ENCODE results near the gene POLDIP3. TPM values are rescaled to one million over a fixed set of nuclear protein-coding genes. Genes with fewer than 3 reads are reported as not detected.
"Not testable (repeated sequence)": the region's sequence is repeated elsewhere in the genome, so short reads cannot be mapped to it uniquely, and the experiment has no call there.

The POLDIP3 gene
- total RNA-seq, 4 donors from 2014 or later: 25.0 to 44.9 (median 30.7) TPM

GRCh38 chr22:42560381-42560780 is 54.3 kb downstream of the POLDIP3 start:
- ATAC-seq (ENCODE audit: low FRiP score) (no peak), DNase-seq (ENCODE audit: low spot score) (no peak)
- no peak for TF ChIP-seq CTCF (IDR thresholded peaks at IDR 0.05)

GRCh38 chr22:42553475-42554361 is 61.0 kb downstream of the POLDIP3 start, which contains the start of gene SERHL2:
Gene SERHL2, plus strand, starts transcription at chr22:42553956. Its CDS starts 65 bp downstream, at chr22:42554021.
- ATAC-seq (ENCODE audit: low FRiP score) (peak; percentile 96), DNase-seq (ENCODE audit: low spot score) (peak; percentile 74)
- no peak for TF ChIP-seq CTCF (IDR thresholded peaks at IDR 0.05)

DNA sequence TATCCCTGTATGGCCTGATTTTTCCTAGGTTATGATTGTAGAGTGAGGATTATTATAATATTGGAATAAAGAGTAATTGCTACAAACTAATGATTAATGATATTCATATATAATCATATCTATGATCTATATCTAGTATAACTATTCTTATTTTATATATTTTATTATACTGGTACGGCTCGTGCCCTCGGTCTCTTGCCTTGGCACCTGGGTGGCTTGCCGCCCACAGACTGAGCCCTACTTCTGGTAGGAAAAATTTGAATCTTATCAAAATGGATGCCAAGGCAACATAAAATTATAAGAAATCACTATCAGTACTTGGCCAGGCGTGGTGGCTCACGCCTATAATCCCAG is 62.4 kb downstream of the POLDIP3 start:
- DNase-seq (ENCODE audit: low spot score); ATAC-seq (ENCODE audit: low FRiP score): not testable (repeated sequence)

GRCh38 chr22:42549331-42550060 is 65.2 kb downstream of the POLDIP3 start:
- ATAC-seq (ENCODE audit: low FRiP score) (no peak), DNase-seq (ENCODE audit: low spot score) (no peak)
- no peak for TF ChIP-seq CTCF (IDR thresholded peaks at IDR 0.05)

DNA sequence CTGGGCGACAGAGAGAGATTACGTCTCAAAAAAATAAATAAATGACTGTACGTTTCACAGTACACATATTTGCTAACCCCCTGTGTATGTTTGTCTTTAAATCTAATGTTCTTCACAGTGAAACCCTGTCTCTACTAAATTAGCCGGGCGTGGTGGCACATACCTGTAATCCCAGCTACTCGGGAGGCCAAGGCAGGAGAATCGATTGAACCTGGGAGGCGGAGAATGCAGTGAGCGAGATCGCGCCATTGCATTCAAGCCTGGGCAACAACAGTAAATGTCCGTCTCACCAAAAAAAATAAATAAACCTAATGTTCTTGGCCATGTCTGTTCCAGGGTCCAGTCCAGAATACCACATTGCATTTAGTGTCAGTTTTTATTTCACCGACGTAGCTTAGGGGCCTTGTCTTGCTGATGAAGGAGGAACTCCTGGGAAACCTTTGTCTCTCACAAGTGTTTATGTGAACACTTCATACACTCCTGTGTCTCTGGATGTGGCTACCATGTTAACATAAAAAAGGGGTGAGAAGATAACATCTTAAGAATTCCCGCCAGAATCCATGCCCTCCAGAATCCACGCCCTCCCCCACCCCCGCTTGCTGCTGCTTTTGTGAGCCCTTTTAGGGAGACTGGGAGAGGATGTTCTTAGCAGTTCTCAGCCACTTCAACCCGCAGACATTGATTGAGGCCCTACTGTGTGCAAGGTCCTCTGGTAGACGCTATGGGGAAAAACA is 65.9 kb downstream of the POLDIP3 start:
- no peak for TF ChIP-seq CTCF (IDR thresholded peaks at IDR 0.05)
- DNase-seq (ENCODE audit: low spot score) (no peak), ATAC-seq (ENCODE audit: low FRiP score) (no peak)

DNA sequence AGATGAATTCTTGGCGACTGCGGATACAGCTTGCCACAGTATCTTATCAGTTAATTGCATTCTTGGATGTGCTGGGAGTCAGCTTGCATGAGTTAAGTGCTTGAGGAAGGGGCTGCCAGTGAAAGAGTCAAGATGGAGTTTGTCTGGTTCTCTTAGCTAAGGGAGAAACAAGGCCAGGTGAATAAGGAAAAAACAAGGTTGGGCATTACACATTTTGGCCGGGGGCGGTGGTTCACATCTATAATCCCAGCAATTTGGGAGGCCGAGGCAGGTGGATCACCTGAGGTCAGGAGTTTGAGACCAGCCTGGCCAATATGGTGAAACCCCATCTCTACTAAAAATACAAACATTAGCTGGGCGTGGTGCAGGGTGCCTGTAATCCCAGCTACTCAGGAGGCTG is 66.6 kb downstream of the POLDIP3 start:
- not testable (repeated sequence) for ATAC-seq (ENCODE audit: low FRiP score); DNase-seq (ENCODE audit: low spot score)

DNA sequence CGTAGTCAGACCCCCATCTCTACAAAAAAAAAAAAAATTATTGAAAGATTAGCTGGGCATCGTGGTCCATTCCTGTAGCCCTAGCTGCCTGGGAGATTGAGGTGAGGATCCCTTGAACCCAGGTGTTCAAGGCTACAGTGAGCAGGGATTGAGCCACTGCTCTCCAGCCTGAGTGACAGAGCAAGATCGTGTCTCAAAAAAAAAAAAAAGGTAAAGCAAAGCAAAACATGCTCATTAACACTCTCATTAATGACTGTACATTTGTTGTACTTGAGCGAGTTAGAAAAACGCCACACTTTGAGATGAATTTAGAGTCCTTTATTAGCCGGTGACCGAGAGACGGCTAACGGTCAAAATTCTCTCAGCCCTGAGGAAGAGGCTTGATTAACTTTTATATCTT is 67.1 kb downstream of the POLDIP3 start:
- TF ChIP-seq CTCF (IDR thresholded peaks at IDR 0.05): no peak
- ATAC-seq (ENCODE audit: low FRiP score) (no peak), DNase-seq (ENCODE audit: low spot score) (no peak)
